Measurements from ENCODE around the gene STX4.

STX4 gene

GRCh38 chr16:30996985-30997724 lies 36.2 kb upstream of the STX4 start:
- TF ChIP-seq CTCF (IDR thresholded peaks at IDR 0.05) = no peak

DNA sequence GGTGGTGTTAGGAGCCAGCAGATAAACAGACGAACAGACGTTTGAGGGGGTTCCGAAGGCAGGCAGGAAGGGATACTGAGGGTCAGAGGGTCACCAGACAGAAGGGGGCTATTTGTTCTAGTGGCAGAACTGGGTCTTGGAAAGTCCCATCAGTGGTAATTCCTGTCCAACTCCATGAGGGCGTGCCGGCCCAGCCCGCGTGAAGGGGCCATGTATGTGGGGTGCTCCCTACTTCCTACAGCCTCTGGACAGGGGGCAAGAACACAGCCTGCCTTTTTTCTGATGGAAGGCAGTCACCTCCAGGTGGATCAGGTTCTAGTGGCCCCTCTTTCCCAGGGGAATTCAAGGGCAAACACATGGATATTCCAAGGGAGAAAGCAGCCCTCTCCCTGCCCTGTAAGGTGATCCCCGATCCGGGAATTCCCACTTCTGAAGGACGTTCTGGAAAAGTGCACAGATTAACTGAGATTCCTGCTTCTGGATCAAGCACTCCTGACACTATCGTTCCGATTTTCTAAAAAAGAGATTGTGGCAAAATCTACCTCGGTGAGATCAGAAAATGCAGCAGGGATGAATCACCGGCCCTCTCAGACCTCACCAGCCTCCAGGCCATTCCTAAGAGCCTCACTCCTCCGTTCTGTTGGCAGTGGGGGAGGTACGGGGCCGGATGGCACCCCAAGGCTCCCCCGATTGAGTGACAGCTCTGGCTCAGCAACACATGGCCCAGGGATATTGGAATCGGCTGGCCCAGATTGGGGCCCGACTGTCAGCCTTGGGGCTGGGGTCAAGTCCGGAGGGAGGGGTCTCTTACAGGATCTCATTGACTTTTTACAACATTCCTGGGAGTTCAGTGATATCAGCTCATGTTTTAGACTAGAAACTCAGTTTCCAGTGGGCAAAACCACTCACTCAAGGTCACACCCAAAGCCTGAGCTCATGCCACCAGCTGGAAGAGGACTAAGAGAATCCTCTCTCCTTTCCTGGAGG lies 35.3 kb upstream of the STX4 start:
- no peak for TF ChIP-seq CTCF (IDR thresholded peaks at IDR 0.05)

GRCh38 chr16:30998852-30999761 lies 34.3 kb upstream of the STX4 start:
- no peak for TF ChIP-seq CTCF (IDR thresholded peaks at IDR 0.05)

DNA sequence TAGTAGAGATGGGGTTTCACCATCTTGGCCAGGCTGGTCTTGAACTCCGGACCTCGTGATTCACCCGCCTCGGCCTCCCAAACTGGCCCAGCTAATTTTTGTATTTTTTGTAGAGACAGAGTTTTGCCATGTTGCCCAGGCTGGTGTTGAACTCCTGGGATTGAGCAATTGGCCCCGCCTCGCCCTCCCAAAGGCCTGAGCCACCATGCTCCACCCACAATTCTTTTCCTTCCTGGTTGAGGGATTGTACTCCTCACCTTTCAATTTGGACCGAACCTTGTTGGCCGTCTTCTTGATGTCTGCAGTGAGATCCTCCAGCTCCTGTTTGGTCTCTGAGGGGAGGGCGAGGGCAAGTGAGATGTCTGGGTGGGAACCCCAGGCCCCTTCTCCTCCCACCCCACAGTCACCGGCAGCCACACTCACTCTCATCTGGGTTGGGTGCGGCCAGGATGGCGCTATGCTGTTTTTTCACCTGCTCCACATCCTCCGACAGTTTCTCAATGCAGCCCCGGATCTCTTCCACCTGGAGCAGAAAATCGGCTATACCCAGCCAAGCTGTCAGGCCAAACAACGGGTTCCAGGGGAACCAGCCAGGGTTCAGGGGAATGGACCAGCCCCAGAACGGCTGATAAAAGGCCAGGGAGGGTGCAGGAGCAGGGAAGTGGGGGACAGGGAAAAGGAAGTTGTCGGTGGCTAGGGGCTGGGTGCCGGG lies 32.5 kb upstream of the STX4 start:
- TF ChIP-seq CTCF (IDR thresholded peaks at IDR 0.05) = no peak

- no peak for TF ChIP-seq CTCF (IDR thresholded peaks at IDR 0.05)
Measured at GRCh38 chr16:31001507-31002249, 31.7 kb upstream of the STX4 start.

GRCh38 chr16:31002250-31002700 lies 31.1 kb upstream of the STX4 start:
- TF ChIP-seq CTCF (IDR thresholded peaks at IDR 0.05) = no peak
